Measurements from ENCODE around the gene NFE2L3. TPM values are rescaled to one million over a fixed set of nuclear protein-coding genes. Genes with fewer than 3 reads are reported as not detected.

The NFE2L3 gene
- total RNA-seq, 1 donor from 2014 or later, result 10.3 TPM

DNA sequence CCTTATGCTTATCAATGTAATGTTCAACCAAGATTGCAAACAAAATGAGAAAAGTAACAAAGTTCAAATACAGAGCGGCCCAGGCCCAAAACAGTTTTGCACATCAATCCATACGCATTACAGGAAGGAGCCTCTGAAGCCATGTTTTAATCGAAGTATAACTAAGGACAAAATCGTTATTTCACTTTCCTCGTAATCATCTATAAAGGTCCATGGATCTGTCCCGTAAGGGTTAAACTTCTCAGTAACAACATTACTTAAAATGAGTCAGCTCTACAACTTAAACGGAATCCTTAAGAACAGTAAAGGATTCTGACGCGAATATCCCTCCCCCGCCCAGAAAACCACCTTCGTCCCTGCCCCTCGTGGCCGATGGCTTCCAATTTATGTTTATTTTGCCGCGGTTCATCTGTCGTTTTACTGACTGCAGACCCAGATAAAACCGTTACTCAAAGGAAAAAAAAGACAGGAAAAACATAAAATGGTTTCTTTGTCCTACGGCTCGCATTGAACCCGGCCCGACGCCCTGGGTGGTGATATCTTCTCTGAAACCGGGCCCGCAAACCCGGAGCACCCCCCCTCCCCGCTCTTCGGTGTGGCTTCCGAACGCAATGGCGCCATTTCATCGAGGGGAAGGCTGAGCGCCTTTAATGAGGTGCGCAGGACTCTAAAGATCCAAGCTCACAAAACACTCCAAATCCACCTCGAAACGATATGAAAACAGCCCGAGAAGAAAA lies 47.5 kb downstream of the NFE2L3 start:
- peak; percentile 55 to 74 for DNase-seq (ENCODE audit: low read depth in 2 of 2)

DNA sequence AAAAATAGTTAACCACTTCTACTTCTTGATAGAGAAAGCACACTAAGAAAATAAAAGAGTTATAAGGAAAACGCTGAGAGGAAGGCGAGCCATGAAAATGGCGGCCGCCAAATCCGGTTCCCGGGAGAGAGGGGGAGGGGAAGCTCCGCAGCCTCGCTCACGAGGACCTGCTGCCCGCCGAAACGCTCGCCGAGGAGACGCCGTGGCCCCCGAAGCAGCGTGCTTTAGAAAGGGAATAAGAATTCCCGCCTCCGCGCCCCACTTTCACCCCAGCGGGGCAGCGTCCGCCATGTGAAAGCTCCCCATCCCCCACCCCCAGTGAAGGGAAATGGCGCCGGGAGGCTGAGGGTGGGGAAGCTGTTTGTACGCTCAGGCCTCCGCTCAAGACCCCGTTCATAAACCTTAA lies 48.0 kb downstream of the NFE2L3 start:
- DNase-seq (ENCODE audit: low read depth in 2 of 2), result peak; percentile 58 to 66

DNA sequence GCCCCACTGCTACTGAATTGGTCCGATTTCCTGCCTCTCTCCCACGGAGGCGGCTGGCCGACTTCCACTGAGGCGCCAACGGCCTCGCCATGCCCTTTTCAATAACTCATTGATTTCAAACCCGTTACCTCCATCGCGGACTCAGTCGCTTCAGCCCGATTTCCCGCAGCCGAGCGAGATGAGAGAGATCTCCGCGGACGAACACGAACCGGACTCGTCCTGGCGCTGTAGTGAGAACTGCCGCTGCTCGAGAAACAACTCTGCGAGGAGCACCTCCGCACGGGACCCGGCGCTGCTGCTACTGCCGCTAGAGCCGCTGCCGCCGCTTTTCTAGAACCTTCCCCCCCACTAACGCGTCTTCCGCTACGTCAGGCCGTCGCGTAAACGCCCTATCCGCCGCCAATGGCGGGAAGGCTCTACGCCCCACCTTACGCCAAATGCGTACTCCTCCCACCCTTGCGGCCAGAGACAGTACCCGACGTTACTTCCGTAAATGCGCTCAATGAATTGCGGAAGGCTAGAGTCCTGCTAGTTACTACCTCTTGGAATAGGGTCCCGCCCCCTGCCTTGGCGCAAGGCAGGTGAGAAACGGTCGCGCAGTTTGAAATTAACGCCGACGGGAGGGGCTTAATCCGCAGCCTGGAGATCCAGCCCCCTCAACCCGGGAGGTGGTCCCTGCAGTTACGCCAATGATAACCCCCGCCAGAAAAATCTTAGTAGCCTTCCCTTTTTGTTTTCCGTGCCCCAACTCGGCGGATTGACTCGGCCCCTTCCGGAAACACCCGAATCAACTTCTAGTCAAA lies 48.6 kb downstream of the NFE2L3 start, which contains the start of gene HNRNPA2B1:
HNRNPA2B1 (minus strand) TSS at position 303 of the 803 bp plus-strand sequence; CDS start at position 134, 169 bp downstream.
- DNase-seq (ENCODE audit: low read depth in 2 of 2), result peak; percentile 98 to 99

DNA sequence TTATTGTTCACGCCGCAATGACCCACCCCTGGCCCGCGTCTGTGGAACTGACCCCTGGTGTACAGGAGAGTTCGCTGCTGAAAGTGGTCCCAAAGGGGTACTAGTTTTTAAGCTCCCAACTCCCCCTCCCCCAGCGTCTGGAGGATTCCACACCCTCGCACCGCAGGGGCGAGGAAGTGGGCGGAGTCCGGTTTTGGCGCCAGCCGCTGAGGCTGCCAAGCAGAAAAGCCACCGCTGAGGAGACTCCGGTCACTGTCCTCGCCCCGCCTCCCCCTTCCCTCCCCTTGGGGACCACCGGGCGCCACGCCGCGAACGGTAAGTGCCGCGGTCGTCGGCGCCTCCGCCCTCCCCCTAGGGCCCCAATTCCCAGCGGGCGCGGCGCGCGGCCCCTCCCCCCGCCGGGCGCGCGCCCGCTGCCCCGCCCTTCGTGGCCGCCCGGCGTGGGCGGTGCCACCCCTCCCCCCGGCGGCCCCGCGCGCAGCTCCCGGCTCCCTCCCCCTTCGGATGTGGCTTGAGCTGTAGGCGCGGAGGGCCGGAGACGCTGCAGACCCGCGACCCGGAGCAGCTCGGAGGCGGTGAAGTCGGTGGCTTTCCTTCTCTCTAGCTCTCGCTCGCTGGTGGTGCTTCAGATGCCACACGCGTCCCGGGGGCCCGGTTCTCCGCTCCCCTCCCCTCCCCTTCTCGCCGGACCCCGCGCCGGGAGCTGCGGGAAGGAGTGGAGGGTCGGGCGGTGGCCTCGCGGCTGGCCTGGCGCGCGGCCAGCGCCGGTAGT lies 49.4 kb downstream of the NFE2L3 start, which contains the start of gene CBX3:
CBX3 (plus strand) TSS at position 499 of the 772 bp plus-strand sequence. CDS start 1,254 bp downstream, outside the sequence.
- DNase-seq (ENCODE audit: low read depth in 2 of 2), result peak; percentile 84 to 87

- peak; percentile 46 to 61 for DNase-seq (ENCODE audit: low read depth in 2 of 2)
Measured at GRCh38 chr7:26202019-26202990, 50.3 kb downstream of the NFE2L3 start.

- DNase-seq (ENCODE audit: low read depth in 2 of 2), result no peak
Measured at GRCh38 chr7:26203016-26203415, 51.0 kb downstream of the NFE2L3 start.

- DNase-seq (ENCODE audit: low read depth in 2 of 2), result no peak
Measured at GRCh38 chr7:26208040-26208439, 56.0 kb downstream of the NFE2L3 start.

DNA sequence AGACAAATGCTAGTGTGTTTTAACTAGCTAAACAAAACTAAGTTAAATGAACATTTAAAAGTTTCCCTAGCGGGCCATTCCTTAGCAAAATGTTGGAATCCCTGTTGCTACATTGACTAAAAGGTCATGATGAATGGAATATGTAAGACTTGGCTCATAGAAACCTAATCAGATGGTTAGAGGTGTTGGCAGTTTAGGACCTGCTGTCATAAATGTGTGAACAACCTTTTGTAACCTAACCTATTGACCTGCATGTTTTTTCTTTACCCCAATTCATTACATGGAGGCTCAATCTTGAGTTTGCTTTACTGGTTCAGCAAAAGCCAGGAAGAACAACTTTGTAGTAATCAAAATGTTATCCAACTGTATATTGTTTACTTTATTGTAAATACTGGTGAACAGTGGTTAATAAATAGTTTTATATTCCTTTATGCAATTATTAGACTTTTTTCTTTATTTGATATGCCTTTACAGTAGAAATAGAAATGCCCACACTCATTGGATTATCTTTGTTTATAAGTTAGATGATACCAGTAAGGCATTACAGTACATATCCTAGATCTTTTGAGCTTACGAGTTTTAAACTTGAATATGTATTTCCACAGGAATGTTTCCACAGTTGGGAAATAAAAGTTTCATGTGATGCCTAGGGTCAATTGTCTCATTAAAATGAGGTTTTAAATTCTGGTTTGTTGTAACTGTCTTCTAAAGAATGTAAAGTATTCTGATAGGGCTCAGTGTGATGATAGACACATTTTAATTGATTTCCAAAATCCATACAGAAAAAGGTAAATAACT lies 61.1 kb downstream of the NFE2L3 start:
- DNase-seq (ENCODE audit: low read depth in 2 of 2), result no peak

DNA sequence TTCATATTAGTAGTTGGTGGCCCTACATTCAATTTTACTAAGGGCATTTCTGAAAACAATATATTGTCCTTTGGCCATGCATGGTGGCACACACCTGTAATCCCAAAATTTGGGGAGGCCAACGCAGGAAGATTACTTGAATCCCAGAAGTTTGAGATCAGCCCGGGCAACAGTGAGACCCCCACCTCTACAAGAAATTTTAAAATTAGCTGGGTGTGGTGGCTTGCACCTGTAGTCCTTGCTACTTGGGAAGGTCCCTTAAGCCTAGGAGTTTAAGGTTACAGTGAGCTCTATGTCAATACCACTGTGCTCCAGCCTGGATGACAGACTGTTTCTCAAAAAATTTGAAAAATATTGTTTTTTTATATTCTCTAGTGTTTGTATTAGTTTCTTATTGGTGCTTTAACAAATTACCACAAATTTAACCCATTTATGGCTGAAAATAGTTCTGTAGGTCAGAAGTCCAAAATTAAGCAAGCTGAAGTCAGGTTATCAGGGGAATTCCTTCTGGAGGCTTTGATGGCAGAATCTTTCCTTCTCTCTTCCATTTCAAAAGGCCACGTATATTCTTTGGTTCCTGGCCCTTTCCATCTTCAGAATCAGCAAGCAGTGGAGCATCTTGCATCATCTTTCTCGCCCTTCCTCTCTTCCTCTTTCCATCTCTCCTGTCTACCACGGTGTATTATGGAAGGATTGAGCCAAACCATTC lies 62.0 kb downstream of the NFE2L3 start:
- DNase-seq (ENCODE audit: low read depth in 2 of 2), result no peak

- DNase-seq (ENCODE audit: low read depth in 2 of 2), result no peak
Measured at GRCh38 chr7:26216049-26216448, 64.1 kb downstream of the NFE2L3 start.

GRCh38 chr7:26224359-26224758 lies 72.4 kb downstream of the NFE2L3 start:
- no peak for DNase-seq (ENCODE audit: low read depth in 2 of 2)

- no peak for DNase-seq (ENCODE audit: low read depth in 2 of 2)
Measured at GRCh38 chr7:26227987-26228386, 76.0 kb downstream of the NFE2L3 start.

DNA sequence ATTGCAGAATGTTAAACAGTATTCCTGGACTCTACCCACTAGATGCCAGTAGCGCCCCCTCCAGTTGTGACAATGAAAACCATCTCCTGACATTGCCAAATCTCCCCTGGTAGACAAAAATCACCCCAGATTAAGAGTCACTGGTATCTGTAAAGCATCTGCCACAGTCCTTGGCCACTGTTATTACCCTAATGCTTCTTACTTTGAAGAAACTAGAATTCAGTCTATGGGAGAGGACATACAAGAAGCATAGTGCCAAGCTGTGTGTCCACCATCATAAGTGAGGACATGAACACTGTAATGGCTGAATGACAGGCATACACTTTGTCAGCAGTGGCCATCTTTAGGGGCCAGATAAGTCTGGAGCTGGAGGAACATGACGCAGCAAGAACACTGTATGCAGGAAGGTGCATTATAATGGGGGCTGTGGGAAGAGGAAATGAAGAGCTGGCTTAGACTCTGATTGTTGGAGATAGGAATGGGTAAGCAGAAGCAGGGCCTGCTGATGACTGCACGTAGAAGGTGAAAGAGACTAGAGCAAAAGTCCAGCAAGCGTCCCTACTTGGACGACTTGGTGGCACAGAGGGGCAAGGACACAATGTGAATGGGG lies 82.0 kb downstream of the NFE2L3 start:
- DNase-seq (ENCODE audit: low read depth in 2 of 2), result peak in 1 of 2 donors; percentile 12

Other genes with a start within 250 kb of the NFE2L3 start
- gene HNRNPA2B1, start 48.5 kb downstream of the NFE2L3 start, total RNA-seq, result 67.1 and 89.4 TPM in 2 replicates
- 95.0 and 103 TPM in 2 replicates for gene CBX3, start 49.5 kb downstream of the NFE2L3 start, total RNA-seq
- 1.3 and 3.2 TPM in 2 replicates for gene SNX10, start 139.7 kb downstream of the NFE2L3 start, total RNA-seq